GM12878 (cell line): ENCODE measurements around the gene GNL3. TPM values are rescaled to one million over a fixed set of nuclear protein-coding genes. Genes with fewer than 3 reads are reported as not detected.

Experiments used
- ATF2 ChIP-seq: IDR thresholded peaks from 2 replicates; pipeline ENCODE4 v1.6.1; 2012; ENCODE audit warnings: low read length, inconsistent platforms
- BACH1 ChIP-seq: fragments of 450-650 bp; IDR thresholded peaks from 2 replicates; pipeline ENCODE4 v1.6.1; 2017; ENCODE audit warnings: mild to moderate bottlenecking, borderline replicate concordance
- CHD1 ChIP-seq: IDR thresholded peaks from 2 replicates; pipeline ENCODE4 v1.6.1; 2012; ENCODE audit warnings: low read depth, low read length, improper control_type of control experiment
- CHD2 ChIP-seq: IDR thresholded peaks from 2 replicates; pipeline ENCODE4 v1.6.1; 2011; ENCODE audit warnings: low read depth, low read length, improper control_type of control experiment, borderline replicate concordance
- E2F8 ChIP-seq: fragments of 450-650 bp; IDR thresholded peaks from 2 replicates; pipeline ENCODE4 v1.6.1; 2018; ENCODE audit warnings: mild to moderate bottlenecking, low read depth, moderate library complexity; ENCODE audit not compliant: partially characterized antibody
- ETV6 ChIP-seq, 2 experiments: fragments of 450-650 bp in 1 of 2; IDR thresholded peaks in 1 of 2; conservative IDR thresholded peaks in 1 of 2; 2 replicates each; pipeline ENCODE4 v1.6.1; 2014; ENCODE audit warnings: antibody characterized with exemption in 1 of 2, borderline replicate concordance in 1 of 2, low read depth in 1 of 2, mild to moderate bottlenecking in 1 of 2, moderate library complexity in 1 of 2
- HDGF ChIP-seq: fragments of 450-650 bp; IDR thresholded peaks from 2 replicates; pipeline ENCODE4 v1.6.1; 2016; ENCODE audit warnings: antibody characterized with exemption
- HSF1 ChIP-seq: fragments of 150-350 bp; IDR thresholded peaks from 2 replicates; pipeline ENCODE4 v1.6.1; 2014; ENCODE audit warnings: mild to moderate bottlenecking, low read depth, low read length
- KLF5 ChIP-seq: fragments of 450-650 bp; IDR thresholded peaks from 2 replicates; pipeline ENCODE4 v1.6.1; 2014; ENCODE audit warnings: mild to moderate bottlenecking; ENCODE audit not compliant: partially characterized antibody
- MEF2A ChIP-seq: IDR thresholded peaks from 2 replicates; pipeline ENCODE4 v1.6.1; 2011; ENCODE audit warnings: low read depth, mild to moderate bottlenecking, low read length, moderate library complexity; ENCODE audit not compliant: insufficient read depth
- MTA2 ChIP-seq: fragments of 450-650 bp; IDR thresholded peaks from 2 replicates; pipeline ENCODE4 v1.6.1; 2016; ENCODE audit warnings: low read depth, mild to moderate bottlenecking, moderate library complexity
- MYC ChIP-seq: IDR thresholded peaks from 2 replicates; pipeline ENCODE4 v1.6.1; 2011; ENCODE audit warnings: mild to moderate bottlenecking, low read length, moderate library complexity, inconsistent platforms; ENCODE audit not compliant: insufficient read depth, insufficient replicate concordance, insufficient read length, severe bottlenecking
- NR2C2 ChIP-seq: IDR thresholded peaks from 2 replicates; pipeline ENCODE4 v1.6.1; 2011; ENCODE audit warnings: borderline replicate concordance, low read depth; ENCODE audit not compliant: control insufficient read depth, insufficient read length
- PKNOX1 ChIP-seq: fragments of 450-650 bp; IDR thresholded peaks from 2 replicates; pipeline ENCODE4 v1.6.1; 2016; ENCODE audit warnings: mild to moderate bottlenecking
- POLR2A ChIP-seq: IDR thresholded peaks from 2 replicates; pipeline ENCODE4 v1.6.1; 2011; ENCODE audit warnings: low read depth, mild to moderate bottlenecking, low read length
- POU2F2 ChIP-seq: IDR thresholded peaks from 3 replicates; pipeline ENCODE4 v1.6.1; 2011; ENCODE audit warnings: low read depth, mild to moderate bottlenecking, low read length, borderline replicate concordance
- RAD21 ChIP-seq: IDR thresholded peaks from 2 replicates; pipeline ENCODE4 v1.6.1; 2011; ENCODE audit warnings: mild to moderate bottlenecking, low read depth, low read length, moderate library complexity; ENCODE audit not compliant: insufficient read depth
- RB1 ChIP-seq: fragments of 450-650 bp; formaldehyde crosslinking; IDR thresholded peaks from 2 replicates; pipeline ENCODE4 v1.6.1; 2017; ENCODE audit warnings: mild to moderate bottlenecking, borderline replicate concordance
- RCOR1 ChIP-seq: conservative IDR thresholded peaks from 2 replicates; pipeline ENCODE4 v1.6.1; 2012; ENCODE audit warnings: low read depth, low read length, improper control_type of control experiment
- SPI1 ChIP-seq: IDR thresholded peaks from 2 replicates; pipeline ENCODE4 v1.6.1; 2011; ENCODE audit warnings: low read depth, mild to moderate bottlenecking, low read length, moderate library complexity, borderline replicate concordance; ENCODE audit not compliant: insufficient read depth
- STAT3 ChIP-seq: IDR thresholded peaks from 2 replicates; pipeline ENCODE4 v1.6.1; 2011; ENCODE audit warnings: low read depth, low read length, improper control_type of control experiment
- TCF12 ChIP-seq: IDR thresholded peaks from 2 replicates; pipeline ENCODE4 v1.6.1; 2011; ENCODE audit warnings: low read depth, mild to moderate bottlenecking, low read length
- YY1 ChIP-seq: IDR thresholded peaks from 2 replicates; pipeline ENCODE4 v1.6.1; 2011; ENCODE audit warnings: low read depth, mild to moderate bottlenecking, low read length
- ZBED1 ChIP-seq: IDR thresholded peaks from 2 replicates; pipeline ENCODE4 v1.6.1; 2016; ENCODE audit warnings: borderline replicate concordance
- ZNF207 ChIP-seq: fragments of 450-650 bp; IDR thresholded peaks from 2 replicates; pipeline ENCODE4 v1.6.1; 2014; ENCODE audit warnings: antibody characterized with exemption, mild to moderate bottlenecking, borderline replicate concordance
- polyA plus RNA-seq, 11 experiments: library from polyadenylated mRNA; depleted of rRNA in 4 of 11; unstranded in 6 of 11; stranded (reverse) in 5 of 11; fragments of >200 nt; fragmentation: Nextera tagmentation in 4 of 11; fragmentation: Illumina TruSeq in 1 of 11; extraction: Ambion mirVana in 4 of 11; extraction: Trizol in 1 of 11; gene quantifications; 1 replicate in 1 of 11; 2 replicates in 10 of 11; pipeline versions ENCODE4 v1.2.1 to v1.2.3, GENCODE V29; 2011 to 2016; ENCODE audit warnings: inconsistent platforms in 2 of 11, missing spikeins in 2 of 11, low read depth in 1 of 11
- total RNA-seq, 4 experiments: library from RNA; depleted of rRNA in 3 of 4; stranded (reverse); fragments of >200 nt in 3 of 4; fragmentation: Illumina TruSeq in 1 of 4; extraction: Trizol in 1 of 4; gene quantifications; 2 replicates each; pipeline versions ENCODE4 v1.2.1 to v1.2.3, GENCODE V29; 2013 to 2021

Gene GNL3
- total and polyA plus RNA-seq, 10 of the 15 experiments (the other 5 are each of a cell fraction or from before 2014, with no cell fraction given), result 172 to 368 (median 257) TPM

- TF ChIP-seq E2F8 (no peak), ZNF207 (no peak), MYC (no peak), MTA2 (0 out of 2 replicates have a peak, but pooled peaks have one; percentile 15), SPI1 (peak; percentile 57), POLR2A (no peak), STAT3 (no peak), HDGF (no peak), MEF2A (peak; percentile 89), POU2F2 (no peak), ATF2 (no peak), CHD1 (no peak), YY1 (0 out of 2 replicates have a peak, but pooled peaks have one; percentile 14), TCF12 (no peak), NR2C2 (no peak), PKNOX1 (peak; percentile 86), RAD21 (no peak), BACH1 (no peak), HSF1 (no peak), RB1 (no peak), KLF5 (no peak), RCOR1 (no peak), ETV6 (conservative IDR thresholded peaks at IDR 0.05 in 1 of 2, IDR thresholded peaks at IDR 0.05 in 1 of 2; ENCODE audit: borderline replicate concordance in 1 of 2, low read depth in 1 of 2) (no peak), ZBED1 (no peak), CHD2 (no peak)
Measured at GRCh38 chr3:52710512-52710911, 24.7 kb downstream of the GNL3 start (continued).
